ENCODE results near the gene ACAP1.
"Not testable (repeated sequence)": the region's sequence is repeated elsewhere in the genome, so short reads cannot be mapped to it uniquely, and the experiment has no call there.

ACAP1 gene

GRCh38 chr17:7329374-7329996 lies 6.8 kb upstream of the ACAP1 start:
- DNase-seq, result peak; percentile 96 to 100

GRCh38 chr17:7329997-7330637 lies 6.2 kb upstream of the ACAP1 start:
- DNase-seq, result peak; percentile 69 to 78

- no peak for DNase-seq
These were observed 5.7 kb upstream of the ACAP1 start for GRCh38 chr17:7330638-7331015.

- no peak for DNase-seq
These were observed 4.2 kb upstream of the ACAP1 start for GRCh38 chr17:7332111-7332510.

- not testable (repeated sequence) for DNase-seq
These were observed 3.7 kb upstream of the ACAP1 start for GRCh38 chr17:7332600-7333069.

GRCh38 chr17:7334938-7335538 lies 1.3 kb upstream of the ACAP1 start:
- no peak for DNase-seq

GRCh38 chr17:7335765-7336164 lies 564 bp upstream of the ACAP1 start:
- DNase-seq, result not testable (repeated sequence)

GRCh38 chr17:7337600-7337999 lies 1.3 kb downstream of the ACAP1 start:
- DNase-seq, result not testable (repeated sequence)

- no peak for DNase-seq
These were observed 3.9 kb downstream of the ACAP1 start for GRCh38 chr17:7340179-7340578.

GRCh38 chr17:7341842-7342241 lies 5.5 kb downstream of the ACAP1 start:
- DNase-seq, result no peak

- DNase-seq, result no peak
These were observed 6.9 kb downstream of the ACAP1 start for GRCh38 chr17:7343250-7343649.

GRCh38 chr17:7346761-7347614 lies 10.7 kb downstream of the ACAP1 start:
- no peak for DNase-seq

GRCh38 chr17:7347630-7348477 lies 11.5 kb downstream of the ACAP1 start:
- DNase-seq, result no peak

GRCh38 chr17:7348478-7349242 lies 12.3 kb downstream of the ACAP1 start:
- no peak for DNase-seq

- peak; percentile 68 to 84 for DNase-seq
These were observed 15.6 kb downstream of the ACAP1 start, which contains the start of gene KCTD11 for GRCh38 chr17:7351665-7352502. Gene KCTD11, plus strand, starts transcription at chr17:7352162.

- no peak for DNase-seq
These were observed 16.2 kb downstream of the ACAP1 start for GRCh38 chr17:7352503-7352889.

GRCh38 chr17:7352910-7353635 lies 16.7 kb downstream of the ACAP1 start:
- DNase-seq, result no peak

GRCh38 chr17:7354262-7354843 lies 18.0 kb downstream of the ACAP1 start:
- DNase-seq, result no peak

- DNase-seq, result peak in 1 of 2 donors; percentile 42
These were observed 18.7 kb downstream of the ACAP1 start, which contains the start of gene TMEM95 for GRCh38 chr17:7355053-7355452. Gene TMEM95, plus strand, starts transcription at chr17:7355156. Its CDS starts 49 bp downstream, at chr17:7355205.
